Kidney (tissue), 14 donors: ENCODE data around the gene SCCPDH. TPM values are rescaled to one million over a fixed set of nuclear protein-coding genes. Genes with fewer than 3 reads are reported as not detected.
"Not testable (repeated sequence)": the region's sequence is repeated elsewhere in the genome, so short reads cannot be mapped to it uniquely, and the experiment has no call there.

Experiments
- DNase-seq, 5 donors: peaks; one replicate each; pipeline ENCODE4 v3.0.0-alpha.2; 2013 to 2020
- FAIRE-seq: peaks from 2 replicates; lab custom pipeline; 2012; peaks lifted over from hg19 to GRCh38; lab: Jason Lieb, UNC
- H3K27ac ChIP-seq, 2 donors: one replicate each; pipeline ENCODE4 v1.7.0; 2013; ENCODE audit warnings: low read depth in 2 of 2, low read length in 2 of 2, inconsistent platforms in 1 of 2
- H3K27me3 ChIP-seq: one replicate; pipeline ENCODE4 v1.7.1; 2013; ENCODE audit warnings: low read length, inconsistent platforms; ENCODE audit not compliant: control insufficient read depth, insufficient read depth
- H3K36me3 ChIP-seq, 3 donors: one replicate each; pipeline versions ENCODE4 v1.7.0 to v1.7.1; 2013; ENCODE audit warnings: low read length in 3 of 3, control low read depth in 1 of 3, inconsistent platforms in 1 of 3; ENCODE audit not compliant: insufficient read depth in 3 of 3, control insufficient read depth in 2 of 3
- H3K4me1 ChIP-seq, 3 donors: one replicate each; pipeline versions ENCODE4 v1.7.0 to v1.7.1; 2013; ENCODE audit warnings: low read length in 3 of 3, inconsistent platforms in 1 of 3, low read depth in 1 of 3; ENCODE audit not compliant: control insufficient read depth in 2 of 3, insufficient read depth in 2 of 3
- H3K4me3 ChIP-seq, 3 donors: one replicate each; pipeline versions ENCODE4 v1.7.0 to v1.8.1; 2013; ENCODE audit warnings: low read length in 3 of 3, control low read depth in 1 of 3, inconsistent platforms in 1 of 3
- H3K9ac ChIP-seq, 3 donors: one replicate each; pipeline versions ENCODE4 v1.7.0 to v1.7.1; 2013; ENCODE audit warnings: low read length in 3 of 3, control low read depth in 1 of 3, inconsistent platforms in 1 of 3
- H3K9me3 ChIP-seq, 3 donors: one replicate each; pipeline versions ENCODE4 v1.7.0 to v1.7.1; 2013; ENCODE audit warnings: low read length in 3 of 3, control low read depth in 1 of 3, inconsistent platforms in 1 of 3; ENCODE audit not compliant: control insufficient read depth in 2 of 3, insufficient read depth in 1 of 3
- intact Hi-C: fragments of 100-400 bp; cut with DNase I; formaldehyde crosslinking; loops from one replicate; pipeline ENCODE4 v1.11.1; 2022
- polyA plus RNA-seq: library from polyadenylated mRNA; stranded (reverse); fragments of 350-450 nt; fragmentation: Illumina TruSeq; extraction: RNeasy Lipid Tissue Mini Kit (QIAGEN cat#74804); gene quantifications from one replicate; pipeline ENCODE4 v1.2.3, GENCODE V29; 2014; ENCODE audit warnings: low read depth, low replicate concordance; ENCODE audit not compliant: insufficient read depth
- total RNA-seq: library from RNA; stranded (reverse); fragmentation: NEBNext Ultra II Directional; extraction: Animal tissue kit (Norgen Biotek cat#: 25700); gene quantifications from one replicate; pipeline ENCODE4 v1.2.1, GENCODE V29; 2021
- TF ChIP-seq, protein P1 (sequence below): IDR thresholded peaks from 3 replicates; pipeline ENCODE4 v1.5.1; 2012; ENCODE audit warnings: mild to moderate bottlenecking, moderate library complexity, borderline replicate concordance; ENCODE audit not compliant: insufficient read depth; ENCODE audit errors: extremely low read depth
- donor health status: control.
- donor health status: control.
- donor health status: control.
- donor health status: control.
- donor health status: control.
- donor health status: DM: yes; HTN: yes; CAD: no.
- donor health status: Normal renal cell carcinoma (clear cell type).

SCCPDH gene
- total and polyA plus RNA-seq, 2 donors from 2014 or later: 37.2 to 48.6 TPM

- intact Hi-C loops: no loop called here
- DNase-seq (no peak), FAIRE-seq (no peak)
- Histone ChIP-seq H3K4me1 (peaks cover 0 to 4% (median 3%) of the 10 kb centered on the region in 3 donors), H3K27me3 (no peaks in the 10 kb centered on the region), H3K9me3 (no peaks in the 10 kb centered on the region), H3K27ac (no peak overlapping the region), H3K36me3 (peaks cover 3 to 11% (median 10%) of the 10 kb centered on the region in 3 donors), H3K9ac (no peak overlapping the region), H3K4me3 (no peak overlapping the region)
- TF ChIP-seq, protein P1, sequence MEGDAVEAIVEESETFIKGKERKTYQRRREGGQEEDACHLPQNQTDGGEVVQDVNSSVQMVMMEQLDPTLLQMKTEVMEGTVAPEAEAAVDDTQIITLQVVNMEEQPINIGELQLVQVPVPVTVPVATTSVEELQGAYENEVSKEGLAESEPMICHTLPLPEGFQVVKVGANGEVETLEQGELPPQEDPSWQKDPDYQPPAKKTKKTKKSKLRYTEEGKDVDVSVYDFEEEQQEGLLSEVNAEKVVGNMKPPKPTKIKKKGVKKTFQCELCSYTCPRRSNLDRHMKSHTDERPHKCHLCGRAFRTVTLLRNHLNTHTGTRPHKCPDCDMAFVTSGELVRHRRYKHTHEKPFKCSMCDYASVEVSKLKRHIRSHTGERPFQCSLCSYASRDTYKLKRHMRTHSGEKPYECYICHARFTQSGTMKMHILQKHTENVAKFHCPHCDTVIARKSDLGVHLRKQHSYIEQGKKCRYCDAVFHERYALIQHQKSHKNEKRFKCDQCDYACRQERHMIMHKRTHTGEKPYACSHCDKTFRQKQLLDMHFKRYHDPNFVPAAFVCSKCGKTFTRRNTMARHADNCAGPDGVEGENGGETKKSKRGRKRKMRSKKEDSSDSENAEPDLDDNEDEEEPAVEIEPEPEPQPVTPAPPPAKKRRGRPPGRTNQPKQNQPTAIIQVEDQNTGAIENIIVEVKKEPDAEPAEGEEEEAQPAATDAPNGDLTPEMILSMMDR: no peak
These were observed 2.7 kb downstream of the SCCPDH start for GRCh38 chr1:246726881-246727280.

GRCh38 chr1:246727594-246727993 is 3.4 kb downstream of the SCCPDH start:
- intact Hi-C loops: no loop called here
- Histone ChIP-seq H3K9ac (no peak overlapping the region), H3K4me1 (peaks cover 0 to 4% (median 3%) of the 10 kb centered on the region in 3 donors), H3K27ac (no peak overlapping the region), H3K36me3 (peaks cover 4 to 11% (median 10%) of the 10 kb centered on the region in 3 donors), H3K9me3 (no peaks in the 10 kb centered on the region), H3K4me3 (no peak overlapping the region), H3K27me3 (no peaks in the 10 kb centered on the region)
- no peak for DNase-seq
- no peak for FAIRE-seq
- TF ChIP-seq, protein P1: no peak

- Histone ChIP-seq H3K9ac (no peak overlapping the region), H3K27ac (no peak overlapping the region), H3K36me3 (peaks cover 6 to 11% (median 10%) of the 10 kb centered on the region in 3 donors)
These were observed 4.1 kb downstream of the SCCPDH start for GRCh38 chr1:246728311-246728710.

GRCh38 chr1:246729040-246729439 is 4.8 kb downstream of the SCCPDH start:
- H3K27ac ChIP-seq: not testable (repeated sequence)

More at GRCh38 chr1:246728311-246728710, 4.1 kb downstream of the SCCPDH start:
- no peak for FAIRE-seq
- Histone ChIP-seq H3K9me3 (no peaks in the 10 kb centered on the region), H3K4me1 (peaks cover 0 to 4% (median 3%) of the 10 kb centered on the region in 3 donors), H3K4me3 (no peak overlapping the region), H3K27me3 (no peaks in the 10 kb centered on the region)
- DNase-seq: no peak
- intact Hi-C loops: no loop called here
- TF ChIP-seq, protein P1: no peak

More at GRCh38 chr1:246729040-246729439, 4.8 kb downstream of the SCCPDH start:
- H3K27me3 ChIP-seq, H3K4me3 ChIP-seq, FAIRE-seq, DNase-seq, H3K9me3 ChIP-seq, intact Hi-C loops, H3K9ac ChIP-seq, H3K4me1 ChIP-seq: not testable (repeated sequence)
- H3K36me3 ChIP-seq: peaks cover 6 to 14% (median 12%) of the 10 kb centered on the region in 3 donors
